GM12891 (cell line): Measurements from ENCODE around the gene ZBTB16.

Experiments
- PAX5 ChIP-seq: IDR thresholded peaks from 2 replicates; pipeline ENCODE4 v1.6.1; 2011; ENCODE audit warnings: low read length, moderate library complexity, mild to moderate bottlenecking; ENCODE audit not compliant: insufficient read depth, severe bottlenecking
- POLR2A ChIP-seq: IDR thresholded peaks from 2 replicates; pipeline ENCODE4 v1.6.1; 2011; ENCODE audit warnings: low read depth, low read length, control low read depth
- POLR2AphosphoS5 ChIP-seq: IDR thresholded peaks from 2 replicates; pipeline ENCODE4 v1.6.1; 2011; ENCODE audit warnings: low read depth, low read length, control low read depth
- POU2F2 ChIP-seq: IDR thresholded peaks from 2 replicates; pipeline ENCODE4 v1.6.1; 2011; ENCODE audit warnings: low read depth, mild to moderate bottlenecking, control low read depth, low read length, moderate library complexity
- SPI1 ChIP-seq: IDR thresholded peaks from 2 replicates; pipeline ENCODE4 v1.6.1; 2011; ENCODE audit warnings: low read depth, low read length, control low read depth
- TAF1 ChIP-seq: IDR thresholded peaks from 2 replicates; pipeline ENCODE4 v1.6.1; 2011; ENCODE audit warnings: low read depth, low read length, control low read depth

DNA sequence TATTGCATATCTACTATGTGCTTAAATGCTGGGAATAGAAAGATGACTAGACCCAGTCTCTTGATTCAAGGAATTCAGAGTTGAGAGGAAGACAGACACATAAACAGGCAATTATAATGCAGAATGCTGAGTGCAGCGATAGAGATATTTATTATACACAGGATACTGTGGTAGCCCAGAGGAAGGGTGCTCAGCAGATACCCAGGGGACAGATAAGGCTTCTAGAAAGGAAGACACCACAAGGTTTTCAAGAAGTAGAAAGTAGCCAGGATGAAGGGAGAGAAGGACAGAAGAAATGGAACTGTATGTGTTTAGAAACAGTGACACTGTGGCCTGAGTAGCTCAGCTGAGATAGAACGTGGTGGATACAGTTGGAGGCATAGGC is 157.3 kb downstream of the ZBTB16 start:
- no peak for TF ChIP-seq POLR2A
- TF ChIP-seq POLR2AphosphoS5, result no peak
- no peak for TF ChIP-seq TAF1
- no peak for TF ChIP-seq POU2F2
- no peak for TF ChIP-seq PAX5
- no peak for TF ChIP-seq SPI1
